Measurements from ENCODE around the gene CDK5RAP2.
"Not testable (repeated sequence)": the region's sequence is repeated elsewhere in the genome, so short reads cannot be mapped to it uniquely, and the experiment has no call there.

Gene CDK5RAP2

DNA sequence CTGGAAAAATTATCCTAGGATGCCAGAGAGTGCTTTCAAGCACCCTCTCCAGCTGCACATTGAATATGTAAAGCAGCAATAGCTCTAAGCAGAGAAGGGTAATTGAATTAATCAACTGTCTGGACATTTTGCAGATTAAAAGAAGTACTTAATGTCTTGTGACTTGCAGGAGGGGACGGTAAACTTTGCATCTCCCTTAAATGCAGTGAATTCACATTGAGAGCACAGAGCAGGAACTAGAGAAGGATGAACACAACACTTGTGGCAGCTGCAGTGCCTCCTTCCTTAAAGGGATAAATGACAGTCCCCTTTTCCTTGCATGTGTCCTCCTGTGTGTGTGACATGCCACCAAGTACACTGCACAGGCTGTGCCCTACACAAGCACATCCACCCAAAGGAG is 7.4 kb upstream of the CDK5RAP2 start:
- no peak for DNase-seq (ENCODE audit: low read depth)

DNA sequence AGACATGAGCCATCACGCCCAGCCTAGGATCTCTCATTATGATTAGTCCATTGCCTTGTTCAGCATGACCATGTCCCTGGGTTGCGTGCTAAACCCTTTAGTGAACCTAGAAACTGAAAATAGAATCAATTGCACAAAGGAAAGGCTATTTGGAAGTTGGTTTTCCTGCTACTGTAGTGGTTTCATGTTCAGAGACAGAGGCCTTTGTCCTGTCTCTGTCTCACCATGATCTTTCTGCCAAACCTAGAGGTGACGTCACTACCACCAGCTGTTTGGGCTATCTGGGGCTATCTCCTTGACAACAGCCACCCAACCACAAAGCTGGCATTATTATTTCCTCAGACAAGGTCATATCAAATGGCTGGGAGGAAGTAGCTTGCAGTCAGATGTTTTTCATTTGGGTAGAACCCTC is 4.0 kb upstream of the CDK5RAP2 start:
- DNase-seq (ENCODE audit: low read depth): peak; percentile 97

DNA sequence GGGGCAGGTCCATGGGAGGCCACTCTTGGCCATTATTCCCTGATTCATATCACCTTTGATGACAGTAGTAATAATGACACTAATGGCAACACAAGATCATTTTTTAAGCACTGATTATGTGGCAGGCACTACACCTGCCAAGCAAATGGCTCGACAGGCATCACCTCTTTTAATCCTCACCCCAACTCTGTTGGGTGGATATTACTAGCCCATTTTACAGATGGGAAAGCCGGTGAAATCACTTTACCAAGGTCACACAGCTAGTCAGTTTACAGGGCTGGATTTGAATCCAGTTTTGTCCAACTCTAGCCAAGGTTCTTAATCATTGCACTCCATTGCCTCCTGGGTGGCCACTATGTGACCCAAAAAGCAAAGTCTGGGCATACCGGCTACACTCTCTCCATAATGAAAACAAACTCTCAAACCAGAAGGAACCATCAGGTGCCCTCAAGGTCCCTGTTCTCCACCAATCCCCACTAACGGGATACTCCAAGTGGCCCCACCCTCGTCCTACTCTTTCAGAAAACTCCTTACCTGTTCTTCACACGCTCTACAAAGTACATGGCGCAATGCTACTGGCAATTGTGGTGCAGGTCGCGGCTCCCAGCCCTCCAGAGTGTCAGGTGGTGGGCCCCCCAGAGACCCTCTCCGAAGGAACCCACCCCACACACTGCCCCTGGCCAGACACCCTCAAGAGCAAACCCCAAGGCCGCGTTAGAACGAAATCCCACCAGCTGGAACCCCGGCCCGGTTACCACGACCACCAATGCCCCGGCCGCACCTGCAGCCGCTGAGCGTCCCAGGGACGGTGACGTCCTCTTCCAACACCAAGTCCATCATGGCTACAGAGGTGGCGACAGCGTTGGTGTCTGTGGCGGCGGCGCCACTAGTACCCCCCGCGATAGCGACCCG is 572 bp downstream of the CDK5RAP2 start:
- DNase-seq (ENCODE audit: low read depth): no peak

DNA sequence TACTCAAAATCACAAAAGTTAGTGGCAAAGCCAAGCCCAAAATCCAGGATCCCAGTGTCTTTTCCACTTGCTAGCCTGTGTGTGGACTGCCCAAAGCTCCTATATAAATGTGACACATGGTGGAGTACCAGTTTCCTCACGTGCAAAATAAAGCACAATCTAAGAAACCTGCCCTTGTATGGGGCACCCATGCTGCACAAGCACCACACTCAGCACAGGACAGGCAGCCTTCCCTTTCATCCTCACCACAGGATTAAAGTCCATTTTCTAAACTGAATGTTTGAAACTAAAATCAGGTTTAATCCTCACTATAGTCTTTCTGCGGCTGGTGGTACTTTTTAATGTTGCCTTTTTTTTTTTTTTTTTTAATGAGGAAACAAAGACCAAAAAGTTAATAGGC is 5.5 kb downstream of the CDK5RAP2 start:
- no peak for DNase-seq (ENCODE audit: low read depth)

DNA sequence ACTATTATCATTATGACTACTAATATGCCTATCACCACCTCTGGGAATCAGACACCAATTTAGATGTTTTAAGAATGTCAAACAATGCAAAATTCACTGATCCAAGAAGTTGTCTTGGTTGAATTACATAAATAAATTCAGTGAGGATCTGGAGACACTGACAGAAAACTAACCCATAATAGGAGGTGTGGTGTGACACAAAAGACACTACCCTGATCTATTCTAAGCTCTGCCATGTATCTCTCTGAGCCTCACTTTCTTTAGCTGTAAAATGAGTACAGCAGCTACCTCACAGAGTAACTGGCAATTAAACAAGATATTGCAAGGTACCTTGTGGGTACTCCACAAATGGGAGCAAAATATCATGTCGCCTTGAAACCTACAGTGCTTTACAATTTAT is 7.5 kb downstream of the CDK5RAP2 start:
- DNase-seq (ENCODE audit: low read depth): no peak

DNA sequence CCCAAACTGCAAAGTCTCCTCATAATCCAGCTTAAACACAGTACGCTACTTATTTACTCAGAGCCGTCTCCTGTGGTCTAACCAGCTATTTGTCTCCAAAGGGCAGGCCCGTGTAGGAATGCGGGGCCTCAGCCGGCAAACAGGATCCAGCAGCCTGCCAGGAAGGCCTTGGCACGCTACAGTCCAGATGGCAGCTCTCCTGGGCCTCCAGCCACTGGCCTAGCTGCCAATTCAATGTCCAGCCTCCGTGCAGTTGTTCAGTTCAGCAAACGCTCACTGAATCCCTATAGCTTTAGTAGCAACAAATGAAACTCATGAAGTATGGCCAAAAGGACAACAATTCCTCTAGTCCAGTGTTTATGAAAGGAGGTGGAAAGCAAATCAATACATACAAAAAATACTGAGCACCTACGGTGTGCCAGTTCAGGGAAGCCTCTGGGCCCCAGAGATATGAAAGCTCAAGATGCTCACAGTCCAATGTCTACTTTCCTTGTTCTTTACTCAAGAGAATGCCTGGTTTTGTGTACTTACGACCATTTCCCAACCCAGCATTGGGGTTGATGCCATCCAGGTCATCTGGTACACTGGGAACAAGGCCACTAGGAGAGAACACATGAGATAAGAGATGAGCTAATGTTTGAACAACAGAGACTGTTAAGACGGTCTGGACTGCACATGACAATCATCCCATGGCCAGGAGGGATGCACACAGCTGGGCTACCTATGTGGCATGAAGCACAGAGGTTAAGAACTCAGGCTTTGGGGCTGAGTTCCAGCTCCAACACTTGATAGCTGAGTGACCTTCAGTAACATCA is 8.3 kb downstream of the CDK5RAP2 start:
- DNase-seq (ENCODE audit: low read depth): peak; percentile 97

DNA sequence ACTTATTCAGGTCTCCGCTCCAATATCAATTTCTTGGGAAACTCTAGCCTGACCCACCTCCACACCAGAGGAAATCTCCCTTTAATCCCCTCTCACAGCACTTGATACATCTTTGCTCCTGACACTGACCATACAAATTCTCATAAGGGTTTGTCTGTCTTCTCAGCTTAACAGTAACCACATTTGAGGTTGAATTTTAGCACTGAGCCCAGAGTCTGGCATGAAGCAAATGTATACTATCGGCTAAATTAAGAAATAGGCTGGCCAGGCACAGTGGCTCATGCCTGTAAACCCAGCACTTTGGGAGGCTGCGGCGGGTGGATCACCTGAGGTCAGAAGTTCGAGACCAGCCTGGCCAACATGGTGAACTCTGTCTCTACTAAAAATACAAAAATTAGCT is 9.7 kb downstream of the CDK5RAP2 start:
- no peak for DNase-seq (ENCODE audit: low read depth)

DNA sequence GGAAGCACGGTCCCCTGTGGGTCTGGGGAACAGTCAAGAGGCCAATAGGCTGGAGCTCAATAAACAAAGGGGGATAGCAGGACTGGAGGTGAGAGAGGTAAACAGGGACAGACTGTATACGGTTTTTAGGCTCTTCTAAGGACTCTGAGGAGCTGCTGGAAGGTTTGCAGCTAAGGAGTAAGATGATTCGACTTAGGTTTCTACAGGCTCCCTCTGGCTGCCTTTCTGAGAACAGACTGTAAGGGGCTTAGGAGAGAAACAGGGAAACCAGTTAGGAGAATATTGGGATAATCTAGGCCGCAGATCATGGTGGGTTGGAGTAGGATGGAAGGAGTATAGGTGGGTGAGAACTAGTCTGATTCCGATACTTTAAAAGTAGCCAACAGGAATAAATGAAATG is 10.4 kb downstream of the CDK5RAP2 start:
- DNase-seq (ENCODE audit: low read depth): peak; percentile 29

DNA sequence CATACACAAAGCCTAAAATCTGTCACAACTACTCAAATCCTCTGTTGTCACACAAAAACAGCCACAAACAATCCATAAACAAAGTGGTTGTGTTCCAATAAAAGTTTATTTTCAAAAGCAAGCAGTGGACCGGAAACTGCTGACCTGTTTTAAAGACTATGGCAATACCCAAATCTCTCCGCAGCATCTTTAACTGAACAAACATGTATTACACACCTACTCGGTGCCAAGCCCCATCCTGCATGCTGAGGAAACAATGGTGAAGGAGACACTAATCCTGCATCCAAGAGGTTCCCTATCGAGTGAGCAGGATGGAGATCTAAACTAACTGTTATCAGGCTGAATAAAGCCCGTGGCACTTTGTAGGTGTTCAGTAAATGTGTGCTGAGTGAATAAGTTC is 11.2 kb downstream of the CDK5RAP2 start:
- DNase-seq (ENCODE audit: low read depth): no peak

DNA sequence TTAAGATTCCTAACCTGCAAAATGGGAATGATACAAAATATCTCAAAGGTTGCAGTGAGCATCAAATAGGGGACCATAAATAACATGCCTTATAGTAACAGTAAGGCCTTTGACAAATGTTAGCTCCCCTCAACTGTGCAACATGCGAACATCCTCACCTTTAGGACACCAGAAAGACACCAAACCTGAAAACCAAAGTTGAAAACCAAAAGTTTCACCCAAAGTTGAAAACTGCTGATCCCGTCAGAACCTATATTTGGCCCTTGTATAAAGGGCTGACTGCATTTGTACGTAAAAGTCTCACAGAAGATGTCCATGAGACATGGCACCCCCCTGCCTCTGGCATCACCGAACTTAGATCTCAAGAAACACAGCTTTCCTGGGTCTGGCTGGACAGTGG is 12.1 kb downstream of the CDK5RAP2 start:
- DNase-seq (ENCODE audit: low read depth): no peak

DNA sequence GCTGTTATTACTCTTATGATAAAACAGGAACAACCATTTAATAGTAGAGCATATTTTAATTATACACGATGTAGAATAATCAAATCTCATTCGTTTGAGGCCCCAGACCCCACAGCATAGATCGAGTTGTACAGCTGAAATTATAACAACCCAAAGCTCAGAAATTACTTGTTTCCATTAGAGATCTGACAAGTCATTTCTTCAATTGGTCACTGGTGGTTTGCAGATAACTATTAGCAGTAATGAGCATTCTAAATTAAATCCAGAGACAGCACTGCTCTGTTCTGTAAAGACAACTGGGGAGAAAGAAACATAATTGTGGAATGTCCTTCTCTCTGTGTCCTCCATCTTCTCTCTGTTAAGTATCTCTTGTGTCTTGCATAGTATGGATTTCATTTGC is 12.9 kb downstream of the CDK5RAP2 start:
- no peak for DNase-seq (ENCODE audit: low read depth)

DNA sequence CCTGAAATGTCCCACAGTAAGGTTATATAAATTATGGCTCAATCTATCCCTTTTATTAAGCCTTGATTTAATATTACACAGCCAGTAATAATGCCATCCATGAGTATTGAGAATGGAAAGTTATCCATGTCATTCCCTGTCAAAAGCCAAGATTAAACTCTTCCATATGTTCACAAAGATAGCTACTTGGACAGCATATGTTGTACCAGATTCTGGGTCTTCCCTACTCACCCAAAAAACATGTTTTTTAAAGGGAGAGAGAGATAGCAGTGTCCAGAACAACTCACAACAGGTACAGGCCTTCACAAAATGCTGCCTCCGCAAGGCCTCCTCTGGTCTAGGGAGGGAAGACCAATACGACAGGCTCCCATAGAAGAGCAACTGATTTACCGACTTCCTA is 15.4 kb downstream of the CDK5RAP2 start:
- no peak for DNase-seq (ENCODE audit: low read depth)

DNA sequence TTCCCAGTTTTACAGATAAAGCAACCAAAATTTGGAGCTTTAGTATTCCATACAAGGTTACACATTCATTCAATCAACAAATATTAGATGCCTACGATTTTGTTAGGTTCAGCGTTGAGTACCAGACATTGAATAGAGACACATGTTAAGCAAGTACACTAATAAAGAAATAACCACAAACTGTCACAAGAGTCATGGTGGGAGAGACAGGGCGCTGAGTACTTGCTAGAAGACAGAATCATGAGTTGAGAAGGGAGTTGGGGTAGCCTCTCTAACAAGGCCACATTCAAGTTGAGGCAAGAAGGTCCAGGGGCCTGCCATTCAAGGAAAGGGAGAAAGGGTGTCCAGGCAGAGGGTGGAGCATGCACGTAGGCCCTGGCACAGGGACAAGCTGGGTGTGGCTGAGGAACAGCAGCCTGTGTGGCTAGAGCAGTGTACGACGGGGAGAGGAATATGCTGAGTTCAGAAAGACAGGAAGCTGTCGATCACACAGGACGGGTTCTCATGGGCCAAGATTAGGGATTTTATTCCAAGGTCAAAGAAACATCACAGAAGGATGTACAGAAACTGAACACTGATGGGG is 17.0 kb downstream of the CDK5RAP2 start:
- no peak for DNase-seq (ENCODE audit: low read depth)

DNA sequence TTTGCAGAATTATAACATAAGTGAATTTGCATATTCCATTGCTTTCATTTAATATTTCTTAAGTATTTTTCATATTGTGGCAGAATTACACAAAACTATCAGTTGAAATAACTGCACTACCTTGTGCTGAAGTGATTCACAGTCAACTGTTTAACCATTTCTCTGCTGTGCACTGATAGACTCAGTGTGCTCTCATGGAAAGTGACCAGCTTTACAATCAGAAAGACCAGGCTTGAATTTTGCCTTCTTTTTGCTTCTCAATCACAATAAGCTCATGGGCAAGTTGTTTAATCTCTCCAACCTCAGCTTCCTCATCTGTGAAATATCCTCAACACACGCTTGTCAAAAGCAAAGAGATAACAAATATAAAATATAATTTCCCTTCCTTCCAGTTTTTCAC is 18.3 kb downstream of the CDK5RAP2 start:
- no peak for DNase-seq (ENCODE audit: low read depth)

DNA sequence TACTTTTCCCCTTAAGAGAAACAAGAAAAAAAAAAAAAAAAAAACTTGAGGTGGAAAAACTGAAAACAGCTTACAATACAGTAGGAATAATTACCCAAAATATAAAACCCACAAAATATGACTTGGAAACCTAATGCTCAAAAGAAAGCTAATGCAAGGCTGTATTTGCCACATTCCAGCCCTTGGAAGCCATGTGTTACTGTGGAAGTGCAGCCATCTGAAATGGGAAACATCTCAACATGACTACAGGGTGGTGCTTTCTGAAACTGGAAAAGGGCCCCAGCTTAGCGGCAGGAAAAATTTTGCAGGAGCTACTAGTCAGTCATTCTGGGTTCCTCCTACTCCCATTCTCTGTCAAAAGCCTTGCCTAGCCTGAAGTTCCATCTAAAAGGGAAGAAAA is 20.4 kb downstream of the CDK5RAP2 start:
- DNase-seq (ENCODE audit: low read depth): peak; percentile 24

DNA sequence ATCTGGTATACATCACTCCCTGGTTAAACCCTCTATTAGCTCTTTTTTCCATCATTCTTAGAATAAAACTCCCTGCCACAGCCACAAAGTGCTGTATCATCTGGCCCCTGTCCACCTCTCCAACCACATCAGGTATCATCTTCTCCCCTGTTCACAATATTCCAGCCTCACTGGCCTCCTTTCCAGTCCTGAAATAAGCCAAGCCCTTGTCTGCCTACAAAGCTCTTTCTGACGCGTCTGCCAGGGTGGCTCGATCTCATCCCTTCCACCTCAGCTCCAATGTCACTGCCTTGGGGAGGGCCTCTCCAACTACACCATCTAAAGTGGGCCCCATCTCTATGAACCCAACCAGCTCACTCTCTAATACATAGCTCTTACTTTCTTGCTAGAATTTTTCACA is 21.5 kb downstream of the CDK5RAP2 start:
- no peak for DNase-seq (ENCODE audit: low read depth)

DNA sequence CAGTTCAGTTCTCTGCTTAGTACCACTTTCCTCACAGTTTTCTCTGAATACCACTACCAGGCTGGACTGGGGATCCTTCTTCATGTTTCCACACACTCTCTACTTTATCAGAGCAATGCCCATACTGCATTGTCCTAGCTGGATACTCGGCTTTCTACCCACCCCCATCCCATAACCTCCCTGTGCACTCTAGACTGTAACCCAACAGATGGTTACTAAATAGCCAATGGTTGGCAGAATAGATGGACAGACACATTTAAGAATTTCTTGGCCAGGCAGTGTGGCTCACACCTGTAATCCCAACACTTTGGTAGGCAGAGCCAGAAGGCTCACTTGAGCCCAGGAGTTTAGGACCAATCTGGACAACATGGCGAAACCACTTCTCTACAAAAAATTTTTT is 22.8 kb downstream of the CDK5RAP2 start:
- no peak for DNase-seq (ENCODE audit: low read depth)

DNA sequence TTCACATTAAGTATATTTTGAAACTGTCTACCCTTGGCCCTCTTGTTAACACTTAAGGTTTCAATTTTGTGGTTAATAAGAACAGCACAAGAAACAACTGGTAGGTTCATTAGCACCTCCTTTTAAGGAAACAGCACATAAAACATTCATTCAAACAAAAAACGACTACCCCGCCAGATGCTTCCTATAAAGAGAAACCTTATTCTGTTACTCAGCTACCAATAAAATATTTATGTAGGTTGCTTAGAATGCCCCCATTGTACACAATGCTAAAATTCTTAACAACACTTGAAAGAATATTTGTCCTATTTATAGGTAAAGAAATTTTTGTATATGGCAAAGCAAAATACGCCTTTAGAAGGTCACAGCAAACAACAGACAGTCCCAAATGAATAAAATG is 23.2 kb downstream of the CDK5RAP2 start:
- no peak for DNase-seq (ENCODE audit: low read depth)

DNA sequence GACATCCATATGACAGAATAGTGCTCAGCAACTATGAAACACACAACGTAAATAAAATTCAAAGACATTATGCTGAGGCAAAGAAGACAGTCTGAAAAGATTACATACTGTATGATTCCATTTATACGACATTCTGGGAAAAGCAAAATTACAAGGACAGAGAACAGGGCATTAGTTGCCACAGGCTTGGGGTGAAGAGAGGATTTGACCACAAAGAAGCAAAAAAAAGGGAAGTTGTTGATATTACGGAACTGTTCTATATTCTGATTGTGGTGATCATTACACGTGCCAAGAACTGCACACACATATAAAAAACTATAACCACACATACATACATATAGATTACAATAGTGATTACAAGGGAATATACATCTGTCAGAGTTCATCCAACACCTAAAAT is 24.1 kb downstream of the CDK5RAP2 start:
- no peak for DNase-seq (ENCODE audit: low read depth)

DNA sequence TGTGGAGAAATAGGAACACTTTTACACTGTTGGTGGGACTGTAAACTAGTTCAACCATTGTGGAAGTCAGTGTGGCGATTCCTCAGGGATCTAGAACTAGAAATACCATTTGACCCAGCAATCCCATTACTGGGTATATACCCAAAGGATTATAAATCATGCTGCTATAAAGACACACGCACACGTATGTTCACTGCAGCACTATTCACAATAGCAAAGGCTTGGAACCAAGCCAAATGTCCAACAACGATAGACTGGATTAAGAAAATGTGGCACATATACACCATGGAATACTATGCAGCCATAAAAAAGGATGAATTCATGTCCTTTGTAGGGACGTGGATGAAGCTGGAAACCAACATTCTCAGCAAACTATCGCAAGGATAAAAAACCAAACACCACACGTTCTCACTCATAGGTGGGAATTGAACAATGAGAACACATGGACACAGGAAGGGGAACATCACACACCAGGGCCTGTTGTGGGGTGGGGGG is 27.7 kb downstream of the CDK5RAP2 start:
- DNase-seq (ENCODE audit: low read depth): not testable (repeated sequence)

DNA sequence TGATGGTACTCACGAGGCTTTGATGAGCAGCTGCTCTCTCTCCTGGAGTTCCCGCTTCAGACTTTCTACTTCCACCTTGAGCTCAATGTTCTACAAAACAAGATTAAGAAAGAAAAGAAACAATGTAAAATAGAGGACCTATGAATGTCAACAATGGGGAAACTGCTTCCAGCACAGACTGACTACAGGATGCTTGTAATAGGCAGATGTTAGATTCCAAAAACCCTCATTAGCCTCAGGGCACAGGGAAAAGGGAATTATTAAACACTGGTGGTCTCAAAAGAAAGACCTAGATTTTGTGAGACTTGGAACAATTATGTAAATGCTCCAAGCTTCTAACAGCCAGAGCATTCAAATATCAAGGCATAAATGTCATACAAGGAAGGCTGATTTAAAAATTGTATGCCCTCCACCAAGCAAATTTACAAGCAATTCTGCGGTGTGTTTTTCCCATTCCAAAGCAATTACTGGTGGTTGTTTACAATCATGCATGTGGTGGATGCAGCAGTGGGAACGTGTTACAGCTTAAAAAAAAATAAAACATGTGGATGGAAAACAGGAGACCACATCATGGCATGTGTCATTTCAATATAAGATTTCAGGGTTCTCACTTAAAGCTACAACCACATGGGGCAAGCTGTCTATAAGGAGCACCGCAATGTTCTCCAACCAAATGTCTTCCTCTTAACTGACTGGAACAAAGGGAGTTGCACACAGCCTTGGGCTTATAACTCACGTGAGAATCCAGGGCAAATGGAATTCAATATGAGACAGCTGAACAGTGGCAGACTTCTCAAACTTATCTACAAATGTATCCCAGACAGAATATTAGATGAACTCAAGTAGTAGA is 34.0 kb downstream of the CDK5RAP2 start:
- peak; percentile 12 for DNase-seq (ENCODE audit: low read depth)

DNA sequence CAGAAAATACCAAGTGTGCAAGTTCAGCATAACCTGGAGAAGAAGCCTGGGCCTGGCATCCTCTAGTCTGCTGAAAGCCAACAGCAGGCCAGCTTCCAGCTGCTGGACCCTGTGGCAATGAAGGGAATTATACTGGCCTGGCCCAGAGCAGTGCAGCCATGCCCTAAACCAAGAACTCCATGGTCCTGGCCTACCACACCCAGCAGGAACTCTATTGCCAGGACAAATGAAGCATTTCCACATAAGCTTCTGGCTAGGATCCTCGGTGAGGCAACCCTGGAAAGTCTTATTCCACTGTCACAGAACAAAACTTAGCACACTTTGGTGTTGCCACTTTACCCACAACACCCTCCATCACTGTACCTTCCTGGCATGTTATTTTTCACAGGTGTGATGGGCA is 35.5 kb downstream of the CDK5RAP2 start:
- peak; percentile 32 for DNase-seq (ENCODE audit: low read depth)
